GM12801 (cell line): ENCODE measurements around the gene XYLT1.

ENCODE experiments used
- CTCF ChIP-seq: IDR thresholded peaks from one replicate; pipeline ENCODE4 v1.5.1; 2011; ENCODE audit warnings: control low read depth; ENCODE audit not compliant: insufficient read length; ENCODE audit errors: extremely low read depth

The XYLT1 gene

GRCh38 chr16:17387256-17387655, 83.5 kb downstream of the XYLT1 start:
- TF ChIP-seq CTCF = no peak

GRCh38 chr16:17386229-17386628, 84.5 kb downstream of the XYLT1 start:
- TF ChIP-seq CTCF = no peak

- no peak for TF ChIP-seq CTCF
These were observed 86.3 kb downstream of the XYLT1 start for GRCh38 chr16:17384471-17384870.

GRCh38 chr16:17382949-17383863, 87.6 kb downstream of the XYLT1 start:
- TF ChIP-seq CTCF = no peak

- TF ChIP-seq CTCF = no peak
These were observed 88.2 kb downstream of the XYLT1 start for GRCh38 chr16:17382514-17382913.

GRCh38 chr16:17381784-17382183, 89.0 kb downstream of the XYLT1 start:
- TF ChIP-seq CTCF = no peak

GRCh38 chr16:17380613-17381012, 90.1 kb downstream of the XYLT1 start:
- TF ChIP-seq CTCF = no peak
